Fibroblast of mammary gland (primary cell): ENCODE data around the gene U2AF2.

Source experiments
- DNase-seq: peaks from one replicate; pipeline ENCODE4 v3.0.0-alpha.2; 2010; ENCODE audit warnings: low read depth
- H3K4me3 ChIP-seq: 2 replicates; pipeline ENCODE4 v1.5.1; 2011; ENCODE audit warnings: low read depth, mild to moderate bottlenecking, low read length, moderate library complexity; ENCODE audit not compliant: control insufficient read depth
- CTCF ChIP-seq: conservative IDR thresholded peaks from 2 replicates; pipeline ENCODE4 v1.5.1; 2011; ENCODE audit warnings: low read depth, low read length, inconsistent platforms; ENCODE audit not compliant: control insufficient read depth, insufficient read depth

The U2AF2 gene

GRCh38 chr19:55685776-55686175, 30.9 kb downstream of the U2AF2 start:
- TF ChIP-seq CTCF: no peak
- DNase-seq: no peak
- H3K4me3 ChIP-seq: no peak overlapping the region

- no peak for TF ChIP-seq CTCF
- DNase-seq: no peak
- H3K4me3 ChIP-seq: no peak overlapping the region
Observed at GRCh38 chr19:55686311-55687050, 31.6 kb downstream of the U2AF2 start.

GRCh38 chr19:55687281-55688201, 32.7 kb downstream of the U2AF2 start:
- no peak for TF ChIP-seq CTCF
- no peak overlapping the region for H3K4me3 ChIP-seq
- DNase-seq: no peak

- no peak overlapping the region for H3K4me3 ChIP-seq
- DNase-seq: no peak
- TF ChIP-seq CTCF: no peak
Observed at GRCh38 chr19:55688422-55689218, 33.8 kb downstream of the U2AF2 start.

GRCh38 chr19:55689411-55690108, 34.7 kb downstream of the U2AF2 start:
- no peak overlapping the region for H3K4me3 ChIP-seq
- no peak for TF ChIP-seq CTCF

More at GRCh38 chr19:55689411-55690108, 34.7 kb downstream of the U2AF2 start:
- DNase-seq: no peak
